Right ventricle myocardium inferior (tissue), 1 donor: ENCODE measurements around the gene CIAO3. TPM values are rescaled to one million over a fixed set of nuclear protein-coding genes. Genes with fewer than 3 reads are reported as not detected.
"Not testable (repeated sequence)": the region's sequence is repeated elsewhere in the genome, so short reads cannot be mapped to it uniquely, and the experiment has no call there.

Experiments
- ATAC-seq: fragments of 200-7000 bp; cut with Tn5 transposase; one replicate; pipeline ENCODE4 v1.9.1; 2020; ENCODE audit warnings: mild to moderate bottlenecking, moderate library complexity
- DNase-seq: peaks from one replicate; pipeline ENCODE4 v3.0.0; 2021; ENCODE audit errors: missing footprints
- intact Hi-C: fragments of 100-400 bp; cut with DNase I; formaldehyde crosslinking; loops from one replicate; pipeline ENCODE4 v1.11.0; 2022
- total RNA-seq: library from RNA; stranded (reverse); fragmentation: NEBNext Ultra II Directional; extraction: Animal tissue kit (Norgen Biotek cat#: 25700); gene quantifications from one replicate; pipeline ENCODE4 v1.2.1, GENCODE V29; 2021
- donor health status: DM: no; HTN: yes; CAD: no; lungs with severe emphysema.

Gene CIAO3
- total RNA-seq, 1 donor from 2014 or later, result 32.2 TPM

DNA sequence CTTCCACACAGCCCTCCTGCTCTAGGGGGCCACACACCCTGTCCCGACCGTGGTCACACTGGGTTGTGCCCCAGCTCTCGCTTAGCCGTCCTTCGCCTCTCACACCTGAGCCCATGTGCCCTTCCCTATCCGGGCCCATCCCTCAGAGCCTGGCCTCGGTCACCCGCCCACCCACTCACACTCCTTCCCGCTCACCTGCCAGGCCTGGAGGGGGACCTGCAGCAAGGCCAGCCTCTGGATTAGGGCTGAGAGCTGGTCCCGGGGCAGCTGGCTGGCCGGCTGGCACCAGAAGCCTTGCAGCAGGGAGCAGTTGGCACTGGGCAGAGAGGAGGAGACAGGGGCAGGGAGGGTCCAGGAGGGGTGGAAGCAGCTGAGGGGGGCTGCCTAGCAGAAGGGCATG, 37.6 kb upstream of the CIAO3 start:
- no peak for DNase-seq
- intact Hi-C loops, result no loop called here
- no peak for ATAC-seq

GRCh38 chr16:777826-778225, 37.0 kb upstream of the CIAO3 start:
- intact Hi-C loops, result no loop called here
- ATAC-seq (no peak), DNase-seq (no peak)

DNA sequence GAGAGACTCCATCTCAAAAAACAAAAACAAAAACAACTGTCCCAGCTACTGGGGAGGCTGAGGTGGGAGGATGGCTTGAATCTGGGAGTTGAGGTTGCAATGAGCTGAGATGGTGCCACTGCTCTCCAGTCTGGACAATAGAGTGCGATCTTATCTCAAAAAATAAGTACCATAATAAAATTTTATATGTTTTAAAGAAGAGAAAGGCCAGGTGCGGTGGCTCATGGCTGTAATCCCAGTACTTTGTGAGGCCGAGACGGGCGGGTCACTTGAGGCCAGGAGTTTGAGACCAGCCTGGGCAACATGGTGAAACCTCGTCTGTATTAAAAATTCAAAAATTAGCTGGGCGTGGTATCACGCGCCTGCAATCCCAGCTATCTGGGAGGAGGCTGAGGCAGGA, 36.0 kb upstream of the CIAO3 start:
- no peak for DNase-seq
- intact Hi-C loops, result no loop called here
- ATAC-seq, result no peak

- ATAC-seq, DNase-seq, intact Hi-C loops: not testable (repeated sequence)
Observed at GRCh38 chr16:776298-776697, 35.5 kb upstream of the CIAO3 start.

GRCh38 chr16:775236-775796, 34.5 kb upstream of the CIAO3 start:
- ATAC-seq (peak; percentile 3), DNase-seq (no peak)
- intact Hi-C loops, result no loop called here

DNA sequence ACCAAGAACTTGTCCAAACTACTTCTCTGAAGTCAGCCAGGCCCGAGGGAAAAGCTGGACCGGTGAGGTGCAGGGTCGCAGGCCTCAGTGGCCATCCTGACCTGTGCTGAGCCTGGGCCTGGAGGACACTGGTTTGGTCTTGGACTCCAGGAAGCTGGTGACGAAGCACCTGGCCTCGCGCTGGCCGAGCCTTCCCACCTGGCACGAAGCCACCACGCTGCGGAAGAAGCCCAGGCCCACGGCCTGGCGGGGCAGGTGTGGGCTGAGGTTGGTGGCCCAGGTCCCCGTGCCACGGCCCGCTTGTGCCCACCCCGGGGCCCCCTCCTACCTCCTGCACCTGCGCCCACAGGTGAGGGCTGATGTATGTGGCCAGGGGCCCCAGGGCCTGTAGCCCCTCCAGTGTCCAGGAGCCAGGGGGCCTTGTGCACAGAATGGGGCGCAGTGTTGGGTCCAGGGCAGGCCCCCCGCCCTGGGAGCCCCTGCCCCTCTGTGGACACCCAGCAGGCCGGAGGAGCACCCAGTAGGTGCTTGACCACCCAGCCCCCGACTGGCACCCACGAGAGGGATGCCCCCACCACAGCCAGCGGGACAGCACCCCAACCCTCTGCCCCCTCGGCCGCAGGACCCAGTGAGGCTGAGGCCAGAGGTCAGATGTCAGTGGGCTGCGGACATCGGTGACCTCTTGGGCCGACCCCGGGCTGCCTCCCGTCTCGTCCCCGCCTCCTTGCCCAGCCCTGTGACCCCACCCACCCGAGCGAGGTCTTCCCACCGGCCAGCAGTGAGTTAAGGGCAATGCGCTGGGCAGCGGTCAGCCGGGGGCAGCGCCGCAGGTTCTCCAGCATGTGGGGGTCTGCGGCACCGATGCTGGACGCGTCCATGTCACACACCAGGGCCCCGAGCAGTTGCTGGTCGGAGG, 33.5 kb upstream of the CIAO3 start:
- ATAC-seq, result no peak
- intact Hi-C loops, result no loop called here
- no peak for DNase-seq

- intact Hi-C loops, result no loop called here
- ATAC-seq (no peak), DNase-seq (no peak)
Observed at GRCh38 chr16:772959-773358, 32.2 kb upstream of the CIAO3 start.

- intact Hi-C loops, result no loop called here
- DNase-seq (no peak), ATAC-seq (no peak)
Observed at GRCh38 chr16:770411-770810, 29.6 kb upstream of the CIAO3 start.

- DNase-seq (no peak), ATAC-seq (no peak)
- intact Hi-C loops, result no loop called here
Observed at GRCh38 chr16:769934-770333, 29.1 kb upstream of the CIAO3 start.

DNA sequence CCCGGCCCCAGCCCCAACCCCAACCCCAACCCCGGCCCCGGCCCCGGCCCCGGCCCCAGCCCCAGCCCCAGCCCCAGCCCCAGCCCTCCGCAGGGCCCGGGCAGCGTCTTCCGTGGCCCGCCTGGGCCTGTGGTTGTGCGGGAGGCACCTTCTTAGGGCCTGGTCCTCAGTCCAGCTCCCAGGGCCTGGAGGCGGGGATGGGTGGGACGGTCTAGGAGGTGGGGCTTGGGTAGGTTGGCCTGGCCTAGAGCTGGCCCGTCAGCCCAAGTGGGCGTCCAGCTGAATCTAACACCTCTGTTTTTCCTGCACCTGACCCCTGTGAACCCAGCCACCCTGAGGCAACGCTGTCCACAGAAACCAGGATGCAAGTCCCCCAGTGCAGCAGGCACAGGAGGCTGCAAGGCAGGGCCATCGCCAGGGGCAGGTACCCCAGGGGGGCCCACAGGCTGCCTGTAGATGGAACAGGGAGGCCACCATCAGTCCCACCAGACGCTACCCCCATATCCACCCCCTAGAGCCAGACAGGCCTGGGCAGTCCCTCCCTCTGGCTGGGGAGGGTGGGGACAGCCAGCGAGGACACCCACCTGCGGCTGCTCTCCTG, 28.5 kb upstream of the CIAO3 start:
- intact Hi-C loops, result no loop called here
- DNase-seq, result peak; percentile 1
- no peak for ATAC-seq

- ATAC-seq (no peak), DNase-seq (peak; percentile 65)
- intact Hi-C loops, result no loop called here
Observed at GRCh38 chr16:768428-768827, 27.6 kb upstream of the CIAO3 start.

DNA sequence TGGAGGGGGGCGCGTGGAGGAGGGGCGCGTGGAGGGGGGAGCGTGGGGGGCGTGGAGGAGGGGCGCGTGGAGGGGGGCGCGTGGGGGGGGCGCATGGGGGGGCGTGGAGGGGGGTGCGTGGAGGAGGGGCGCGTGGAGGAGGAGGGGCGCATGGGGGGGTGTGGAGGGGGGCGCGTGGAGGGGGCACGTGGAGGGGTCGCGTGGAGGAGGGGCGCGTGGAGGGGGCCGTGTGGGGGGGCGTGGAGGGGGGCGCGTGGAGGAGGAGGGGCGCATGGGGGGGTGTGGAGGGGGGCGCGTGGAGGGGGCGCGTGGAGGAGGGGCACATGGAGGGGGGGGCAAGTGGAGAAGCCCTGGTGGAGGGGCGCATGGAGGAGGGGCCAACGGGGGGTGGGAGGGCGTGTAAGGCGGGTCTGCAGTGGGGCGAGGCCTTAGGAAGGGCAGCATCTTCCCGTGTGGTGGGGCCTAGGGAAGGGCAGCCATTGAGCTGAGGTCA, 27.0 kb upstream of the CIAO3 start:
- intact Hi-C loops, result no loop called here
- DNase-seq (no peak), ATAC-seq (no peak)

DNA sequence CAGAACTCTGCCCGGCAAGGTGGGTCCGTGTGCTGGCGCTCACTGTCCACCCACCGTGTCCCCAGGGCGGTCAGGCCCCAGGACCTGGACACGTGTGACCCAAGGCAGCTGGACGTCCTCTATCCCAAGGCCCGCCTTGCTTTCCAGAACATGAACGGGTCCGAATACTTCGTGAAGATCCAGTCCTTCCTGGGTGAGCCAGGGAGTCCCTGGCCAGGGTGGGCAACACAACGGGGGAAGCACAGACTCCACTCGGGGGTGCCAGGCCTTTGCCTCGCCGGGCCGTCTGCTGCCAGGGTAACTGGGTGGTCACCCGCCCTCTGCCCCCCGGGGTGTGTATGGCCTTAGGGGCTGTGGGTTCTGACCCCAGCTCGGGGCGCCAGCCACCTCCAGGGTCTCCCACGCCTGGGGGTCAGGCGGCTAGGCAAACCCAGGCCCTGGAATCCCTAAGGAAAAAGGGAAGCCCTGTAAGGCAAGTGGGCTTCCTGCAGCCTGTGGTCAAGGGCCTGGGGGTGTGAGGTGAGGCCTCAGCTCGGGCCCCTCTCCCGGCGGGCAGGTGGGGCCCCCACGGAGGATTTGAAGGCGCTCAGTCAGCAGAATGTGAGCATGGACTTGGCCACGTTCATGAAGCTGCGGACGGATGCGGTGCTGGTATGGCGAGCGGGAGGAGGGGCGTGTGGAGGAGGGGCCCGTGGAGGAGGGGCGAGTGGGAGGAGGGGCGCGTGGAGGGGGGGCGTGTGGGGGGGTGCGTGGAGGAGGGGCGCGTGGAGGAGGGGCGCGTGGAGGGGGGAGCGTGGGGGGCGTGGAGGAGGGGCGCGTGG, 26.2 kb upstream of the CIAO3 start:
- DNase-seq (peak; percentile 11), ATAC-seq (no peak)
- intact Hi-C loops, result no loop called here

- DNase-seq (peak; percentile 37), ATAC-seq (no peak)
- intact Hi-C loops, result no loop called here
Observed at GRCh38 chr16:766008-766819, 25.4 kb upstream of the CIAO3 start.

- peak; percentile 66 for DNase-seq
- ATAC-seq, result no peak
- intact Hi-C loops, result no loop called here
Observed at GRCh38 chr16:765488-765865, 24.7 kb upstream of the CIAO3 start.

DNA sequence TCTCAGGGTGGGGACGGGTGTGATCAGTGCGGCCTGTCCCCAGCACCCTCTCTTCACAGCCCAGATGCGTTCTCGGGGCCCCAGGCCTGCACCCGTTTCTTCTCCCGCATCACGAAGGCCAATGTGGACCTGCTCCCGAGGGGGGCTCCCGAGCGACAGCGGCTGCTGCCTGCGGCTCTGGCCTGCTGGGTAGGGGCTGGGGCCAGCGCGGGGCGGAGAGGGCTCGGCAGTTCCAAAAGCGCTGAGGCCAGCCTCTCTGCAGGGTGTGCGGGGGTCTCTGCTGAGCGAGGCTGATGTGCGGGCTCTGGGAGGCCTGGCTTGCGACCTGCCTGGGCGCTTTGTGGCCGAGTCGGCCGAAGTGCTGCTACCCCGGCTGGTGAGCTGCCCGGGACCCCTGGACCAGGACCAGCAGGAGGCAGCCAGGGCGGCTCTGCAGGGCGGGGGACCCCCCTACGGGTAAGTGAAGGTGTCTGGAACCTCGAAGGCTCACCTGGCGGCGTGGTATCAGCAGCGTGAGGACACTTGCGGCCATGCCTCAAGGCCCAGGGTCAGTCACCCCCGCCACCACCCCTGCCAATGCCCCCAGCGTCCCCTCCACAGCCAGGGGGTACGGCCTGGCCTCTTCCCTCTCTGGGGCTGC, 24.2 kb upstream of the CIAO3 start:
- DNase-seq (peak; percentile 65), ATAC-seq (no peak)
- intact Hi-C loops, result no loop called here

GRCh38 chr16:764184-764750, 23.5 kb upstream of the CIAO3 start:
- DNase-seq (peak; percentile 4), ATAC-seq (no peak)
- intact Hi-C loops, result no loop called here
